ENCODE results near the gene BUB3. TPM values are rescaled to one million over a fixed set of nuclear protein-coding genes. Genes with fewer than 3 reads are reported as not detected.
"Not testable (repeated sequence)": the region's sequence is repeated elsewhere in the genome, so short reads cannot be mapped to it uniquely, and the experiment has no call there.

The BUB3 gene
- total RNA-seq, 2 donors from 2014 or later, result 45.3 to 48.1 TPM

DNA sequence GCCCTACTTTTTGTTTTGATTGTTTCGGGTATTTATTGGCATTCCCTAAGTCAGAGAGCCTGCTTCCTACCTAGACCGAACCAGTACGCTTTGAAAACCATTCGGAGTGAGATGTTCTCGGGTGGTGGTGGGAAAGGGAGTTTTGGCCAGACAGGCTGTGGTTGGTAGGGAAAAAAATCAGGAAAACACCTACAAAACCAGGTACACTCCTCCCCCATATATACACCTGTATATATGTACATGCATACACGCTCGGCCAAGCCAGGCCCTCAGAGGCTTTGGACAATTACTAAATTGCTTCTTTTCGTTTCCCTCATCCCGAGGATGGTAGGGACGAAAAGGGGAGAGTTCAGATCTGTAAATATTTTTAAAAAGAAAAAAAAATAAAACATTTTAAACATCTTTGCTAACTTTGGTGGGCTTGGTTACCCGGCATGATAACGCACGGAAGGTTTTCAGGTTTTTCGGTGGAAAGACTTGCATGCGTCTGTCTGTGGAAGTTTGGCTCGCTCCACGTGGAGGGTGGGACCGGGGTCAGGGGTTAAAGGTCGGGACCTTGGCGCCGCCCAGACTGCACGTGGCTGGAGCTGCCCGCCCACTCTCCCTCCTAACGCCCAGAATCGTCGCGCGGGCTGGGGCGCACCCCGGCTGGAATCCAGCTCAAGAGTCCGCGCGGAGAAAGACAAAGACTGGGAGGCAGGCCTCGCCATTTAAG lies 3.8 kb upstream of the BUB3 start:
- intact Hi-C loops (cut with DNase I), result no loop called here
- DNase-seq (ENCODE audit: low spot score), result no peak

DNA sequence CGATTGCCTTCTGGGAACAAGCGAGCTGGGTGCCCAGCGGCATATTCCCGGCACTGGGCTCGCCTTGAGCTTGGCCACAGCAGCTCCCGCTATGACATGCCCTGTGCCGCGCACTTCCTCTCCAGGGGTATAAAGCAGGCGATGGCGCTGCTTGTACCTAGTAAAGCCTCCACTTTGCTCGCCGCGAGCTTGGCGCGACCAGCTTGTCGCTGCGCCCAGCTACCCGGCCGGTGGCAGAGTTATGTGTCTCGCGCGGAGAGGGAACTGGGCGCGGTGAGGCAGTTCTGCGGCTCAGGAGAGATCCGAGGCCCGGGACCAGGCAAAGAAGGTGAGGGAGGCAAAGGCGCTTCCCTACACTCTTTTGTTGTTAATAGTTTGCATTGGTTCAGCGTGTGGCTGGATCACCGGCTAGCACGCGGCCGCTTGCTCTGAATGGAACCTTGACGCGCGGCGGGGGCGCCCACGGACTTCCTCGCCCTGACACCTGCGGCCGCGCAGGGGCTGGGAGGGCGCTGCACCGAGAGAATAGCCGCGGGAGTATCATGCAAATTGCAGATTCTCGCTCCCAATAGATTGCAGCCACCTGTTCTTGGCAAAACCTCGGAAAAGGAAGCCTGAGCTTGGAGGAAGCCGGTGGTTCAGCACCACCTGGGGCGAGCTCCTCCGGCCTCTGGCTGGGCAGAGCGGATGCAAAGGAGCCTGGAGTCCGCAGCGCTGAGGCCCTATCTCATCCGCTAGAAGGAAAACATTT lies 3.0 kb upstream of the BUB3 start:
- intact Hi-C loops (cut with DNase I), result no loop called here
- DNase-seq (ENCODE audit: low spot score), result no peak

DNA sequence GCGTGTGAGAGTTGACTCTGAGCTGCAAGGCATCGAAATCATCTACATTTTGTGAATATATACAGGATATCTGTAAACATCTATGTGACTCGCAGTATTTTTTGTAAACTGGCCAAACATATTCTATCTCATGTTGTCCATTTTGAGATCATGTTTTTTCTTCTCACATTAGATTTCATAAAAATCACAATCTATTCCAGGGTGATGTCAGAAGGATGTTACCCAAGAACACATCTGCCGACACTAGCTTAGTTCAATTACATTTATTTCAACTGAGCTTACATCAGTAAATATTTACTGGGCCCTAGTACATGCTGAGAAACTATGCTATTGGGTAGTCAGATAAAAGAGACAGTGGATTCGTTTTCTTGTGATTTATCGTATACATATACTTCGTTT lies 2.5 kb upstream of the BUB3 start:
- no peak for DNase-seq (ENCODE audit: low spot score)
- intact Hi-C loops (cut with DNase I), result no loop called here

DNA sequence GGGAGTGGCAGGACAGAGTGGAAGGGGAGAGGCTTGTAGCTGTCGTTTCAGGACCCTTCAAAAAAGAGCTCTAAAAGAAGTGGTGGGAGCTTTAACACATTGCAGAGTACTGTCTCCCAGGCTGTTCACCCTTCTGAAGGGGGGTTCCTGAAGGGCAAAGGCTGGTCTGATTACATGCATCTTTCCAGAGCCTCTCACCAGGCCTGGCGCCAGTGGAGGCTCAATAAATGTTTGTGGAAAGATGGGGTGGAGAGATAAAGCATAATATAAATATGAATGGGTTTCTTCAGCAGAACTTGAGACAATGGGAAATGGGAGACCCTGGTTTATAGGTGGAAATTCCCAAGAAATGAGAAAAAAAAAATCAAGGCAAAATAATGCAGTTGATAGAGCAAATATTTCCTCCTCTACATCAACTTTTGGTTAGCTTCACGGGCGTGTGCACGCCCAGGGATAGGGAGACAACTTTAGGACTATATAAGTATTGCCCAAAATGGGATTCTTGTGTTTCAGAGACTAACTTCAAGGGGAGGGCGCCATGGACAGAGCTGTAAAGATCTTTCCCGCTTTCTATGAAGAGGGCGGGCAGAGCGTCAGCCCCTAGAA lies 613 bp upstream of the BUB3 start:
- no peak for DNase-seq (ENCODE audit: low spot score)
- intact Hi-C loops (cut with DNase I), result no loop called here

DNA sequence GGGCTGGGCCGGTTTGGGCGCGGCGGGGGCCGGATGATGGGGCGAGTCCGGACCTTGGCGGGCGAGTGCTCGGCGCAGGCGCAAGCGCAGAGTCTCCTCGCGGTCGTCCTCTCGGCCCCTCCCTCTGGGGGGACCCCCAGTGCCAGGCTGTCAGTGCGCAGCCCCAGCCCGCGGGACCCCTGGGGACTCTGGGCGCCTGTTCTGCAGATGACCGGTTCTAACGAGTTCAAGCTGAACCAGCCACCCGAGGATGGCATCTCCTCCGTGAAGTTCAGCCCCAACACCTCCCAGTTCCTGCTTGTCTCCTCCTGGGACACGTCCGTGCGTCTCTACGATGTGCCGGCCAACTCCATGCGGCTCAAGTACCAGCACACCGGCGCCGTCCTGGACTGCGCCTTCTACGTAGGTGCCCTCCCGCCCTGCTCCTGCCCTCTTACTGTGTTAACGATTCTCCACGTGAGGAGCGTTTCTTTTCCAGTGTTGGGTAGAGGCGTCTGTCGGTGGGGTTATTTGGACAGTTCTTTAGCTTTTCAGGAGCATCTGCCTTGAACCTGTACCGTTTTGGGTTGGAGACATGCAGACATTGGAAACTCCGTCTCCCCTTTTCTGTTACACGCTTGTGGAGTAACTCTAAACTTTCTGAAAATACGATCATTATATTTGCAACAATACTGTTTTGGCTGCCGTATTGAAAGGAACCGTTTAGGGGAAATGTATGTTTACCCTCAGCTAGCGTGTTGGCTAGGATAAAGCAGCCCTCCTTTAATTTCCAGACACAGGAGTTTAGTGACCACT lies 706 bp downstream of the BUB3 start:
- intact Hi-C loops (cut with DNase I), result no loop called here
- no peak for DNase-seq (ENCODE audit: low spot score)

DNA sequence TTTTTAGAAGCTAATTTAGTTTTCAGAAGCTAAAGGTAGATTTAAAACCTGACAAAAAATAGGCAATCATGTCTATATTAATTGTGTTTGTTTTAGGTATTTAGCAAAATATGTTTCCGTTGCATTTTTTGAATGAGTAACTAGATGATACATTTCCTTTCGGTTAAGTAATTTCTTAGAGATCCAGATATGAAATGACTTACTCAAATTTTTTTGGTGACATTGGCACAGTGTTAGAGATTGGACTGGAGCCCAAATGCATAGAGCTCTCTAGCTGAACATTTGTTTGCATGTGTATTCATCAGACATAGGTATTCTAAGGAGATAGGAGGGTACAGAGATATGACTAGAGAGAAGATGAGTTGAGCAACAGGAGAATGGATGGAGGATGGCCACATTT lies 1.9 kb downstream of the BUB3 start:
- no peak for DNase-seq (ENCODE audit: low spot score)
- intact Hi-C loops (cut with DNase I), result no loop called here

DNA sequence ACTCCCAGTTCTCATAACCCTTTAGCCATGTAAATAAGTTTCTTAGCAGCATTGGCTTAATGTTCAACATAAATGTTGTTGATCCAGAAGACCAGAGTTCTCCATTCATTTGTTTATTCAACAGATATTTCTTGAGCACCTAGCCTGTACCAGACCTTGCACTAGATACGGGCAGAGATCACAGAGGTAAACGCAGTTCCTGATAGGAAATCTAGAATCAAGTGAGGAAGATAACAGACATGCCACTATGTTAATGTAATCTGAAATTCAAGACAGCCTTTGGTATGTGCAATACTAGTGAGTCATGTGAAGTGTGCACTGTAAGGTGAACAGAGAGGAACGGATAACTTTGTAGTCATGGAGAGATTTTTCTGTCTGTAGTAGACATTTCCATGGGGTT lies 3.0 kb downstream of the BUB3 start:
- intact Hi-C loops (cut with DNase I), result no loop called here

DNA sequence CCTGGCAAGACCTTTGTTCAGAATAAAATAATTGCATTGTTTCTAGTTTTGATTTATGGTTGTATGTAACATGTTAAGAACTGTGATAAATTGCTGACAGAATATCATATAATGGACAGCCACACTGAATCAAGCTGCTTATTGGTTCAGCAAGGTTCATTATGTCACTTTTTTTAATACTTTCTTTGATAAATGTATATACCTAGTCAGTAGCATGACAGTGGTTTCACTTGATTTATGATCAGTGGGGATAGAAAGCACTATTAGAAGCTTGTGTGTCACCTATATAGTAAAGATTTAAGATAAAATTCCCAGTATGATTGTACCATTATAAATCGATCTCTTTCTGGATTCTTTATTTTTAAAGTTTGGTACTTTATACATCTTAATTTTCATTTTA lies 4.5 kb downstream of the BUB3 start:
- intact Hi-C loops (cut with DNase I), result no loop called here
- DNase-seq (ENCODE audit: low spot score), result no peak

More for the DNA sequence above, 3.0 kb downstream of the BUB3 start:
- no peak for DNase-seq (ENCODE audit: low spot score)

DNA sequence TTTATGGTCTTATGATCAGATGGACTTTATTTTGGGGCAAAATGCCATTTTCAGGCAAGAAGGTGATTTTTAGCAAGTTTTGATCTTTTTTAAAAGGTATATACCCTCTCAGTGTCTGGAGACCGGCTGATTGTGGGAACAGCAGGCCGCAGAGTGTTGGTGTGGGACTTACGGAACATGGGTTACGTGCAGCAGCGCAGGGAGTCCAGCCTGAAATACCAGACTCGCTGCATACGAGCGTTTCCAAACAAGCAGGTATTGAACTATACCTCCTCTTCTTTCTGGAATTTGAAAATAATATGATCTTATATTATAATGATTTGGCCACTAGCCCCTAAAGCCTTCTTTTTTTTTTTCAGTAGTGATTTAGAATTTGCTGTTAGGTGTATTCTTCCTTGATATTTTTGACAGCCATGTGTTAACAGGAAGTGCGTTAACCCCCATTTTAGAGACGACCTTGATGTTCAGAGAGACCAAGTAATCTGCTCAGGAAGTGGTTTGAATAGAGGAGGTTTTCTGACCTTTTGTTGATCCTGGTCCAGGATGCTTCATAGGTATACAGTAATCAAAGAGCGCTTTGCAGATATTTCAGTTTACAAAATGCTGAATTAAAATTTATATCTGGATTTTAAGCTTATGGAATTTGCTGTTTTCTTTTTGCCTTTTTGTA lies 6.2 kb downstream of the BUB3 start:
- no peak for DNase-seq (ENCODE audit: low spot score)
- intact Hi-C loops (cut with DNase I), result no loop called here

DNA sequence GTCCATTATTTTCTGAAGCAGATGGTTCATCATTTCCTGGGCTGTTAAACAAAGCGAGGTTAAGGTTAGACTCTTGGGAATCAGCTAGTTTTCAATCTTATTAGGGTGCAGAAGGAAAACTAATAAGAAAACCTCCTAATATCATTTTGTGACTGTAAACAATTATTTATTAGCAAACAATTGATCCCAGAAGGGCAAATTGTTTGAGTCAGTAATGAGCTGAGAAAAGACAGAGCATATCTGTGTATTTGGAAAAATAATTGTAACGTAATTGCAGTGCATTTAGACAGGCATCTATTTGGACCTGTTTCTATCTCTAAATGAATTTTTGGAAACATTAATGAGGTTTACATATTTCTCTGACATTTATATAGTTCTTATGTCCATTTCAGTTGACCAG lies 10.1 kb downstream of the BUB3 start:
- no peak for DNase-seq (ENCODE audit: low spot score)
- intact Hi-C loops (cut with DNase I), result no loop called here

DNA sequence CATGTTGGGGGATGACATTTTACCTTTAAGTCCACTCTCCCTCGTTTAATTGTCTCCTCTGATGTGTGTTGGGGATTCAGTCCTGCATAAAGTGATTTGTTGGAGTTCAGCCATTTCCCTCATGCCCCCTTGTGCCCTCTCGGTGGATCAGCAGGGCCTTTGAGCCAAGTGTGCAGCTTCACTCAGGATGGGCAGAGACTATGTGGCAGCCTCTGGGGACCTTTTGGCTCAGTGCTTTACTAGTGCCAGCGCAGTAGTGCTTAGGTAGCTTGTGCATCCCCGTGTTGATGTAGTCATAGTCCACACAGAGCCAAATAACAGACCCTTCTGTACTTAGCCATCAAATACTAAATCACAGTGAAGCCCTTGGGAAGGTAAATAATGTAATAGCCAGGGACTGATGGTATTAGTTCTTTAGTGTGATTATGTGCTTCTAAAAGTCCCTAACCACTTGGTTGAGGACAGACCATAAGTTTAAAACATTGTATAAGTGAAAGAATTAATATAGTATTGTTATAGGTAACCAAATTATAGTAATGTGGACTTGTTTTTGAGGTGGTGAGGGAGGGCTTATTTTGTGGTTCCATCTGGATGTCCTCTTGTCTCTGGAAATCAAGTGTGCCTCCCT lies 11.4 kb downstream of the BUB3 start:
- DNase-seq (ENCODE audit: low spot score), result no peak
- intact Hi-C loops (cut with DNase I), result no loop called here

DNA sequence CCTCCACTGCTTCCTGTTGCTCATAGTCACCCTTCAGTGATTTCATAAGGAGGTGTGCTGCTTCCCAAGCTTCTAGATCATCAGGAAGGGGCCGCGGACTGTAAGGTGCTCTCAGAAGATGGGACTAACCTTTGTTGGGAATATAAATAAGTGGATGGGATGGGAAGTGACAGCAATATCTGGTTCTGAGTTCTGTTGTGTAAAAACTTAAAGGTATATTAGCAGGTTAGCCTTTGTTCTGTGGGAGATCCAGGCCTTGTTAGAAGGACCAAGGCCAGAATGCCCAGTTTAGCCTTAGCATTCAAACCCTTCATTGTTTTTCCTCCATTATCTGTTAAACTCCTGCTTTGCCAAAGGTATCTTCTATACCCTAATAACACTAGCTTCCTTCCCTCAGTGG lies 12.4 kb downstream of the BUB3 start:
- intact Hi-C loops (cut with DNase I), result no loop called here
- no peak for DNase-seq (ENCODE audit: low spot score)

DNA sequence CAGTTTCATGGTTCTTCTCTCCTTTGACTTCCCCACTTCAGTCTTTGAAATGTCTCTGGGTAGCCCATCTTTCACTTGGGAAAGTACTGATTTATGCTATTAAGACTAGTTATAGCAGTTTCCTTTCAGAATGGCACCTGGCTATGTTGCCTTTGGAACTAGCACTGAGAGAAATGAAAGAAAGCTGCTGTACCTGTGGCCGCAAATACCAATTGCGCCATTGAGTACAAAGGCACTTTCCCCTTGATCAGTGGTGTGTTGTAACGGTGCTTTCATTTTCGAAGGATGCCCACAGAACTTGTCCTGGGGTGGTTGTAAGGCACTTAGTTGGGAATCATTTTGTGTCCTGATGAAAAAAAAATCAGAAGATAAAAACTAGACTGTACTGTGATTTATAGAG lies 16.8 kb downstream of the BUB3 start:
- no peak for DNase-seq (ENCODE audit: low spot score)
- intact Hi-C loops (cut with DNase I), result no loop called here

DNA sequence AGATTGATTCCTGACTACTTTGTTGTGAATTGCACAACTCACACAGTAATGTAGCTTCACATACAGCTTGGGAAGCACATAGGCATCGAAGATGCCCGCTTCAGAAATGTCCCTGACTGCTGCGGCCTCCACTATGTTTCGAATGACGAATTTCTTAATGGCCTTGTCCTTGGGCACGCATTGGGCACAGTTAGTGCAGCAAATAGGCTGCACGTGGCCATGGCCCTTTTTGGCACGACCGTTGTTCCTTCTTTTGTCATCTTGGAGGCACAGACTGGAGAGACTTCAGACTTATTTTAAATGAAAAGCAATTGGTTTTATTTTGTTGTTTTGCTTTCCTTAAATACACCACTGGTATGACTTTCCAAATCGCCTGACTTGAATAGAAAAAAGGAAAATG lies 17.4 kb downstream of the BUB3 start:
- DNase-seq (ENCODE audit: low spot score); intact Hi-C loops (cut with DNase I): not testable (repeated sequence)

DNA sequence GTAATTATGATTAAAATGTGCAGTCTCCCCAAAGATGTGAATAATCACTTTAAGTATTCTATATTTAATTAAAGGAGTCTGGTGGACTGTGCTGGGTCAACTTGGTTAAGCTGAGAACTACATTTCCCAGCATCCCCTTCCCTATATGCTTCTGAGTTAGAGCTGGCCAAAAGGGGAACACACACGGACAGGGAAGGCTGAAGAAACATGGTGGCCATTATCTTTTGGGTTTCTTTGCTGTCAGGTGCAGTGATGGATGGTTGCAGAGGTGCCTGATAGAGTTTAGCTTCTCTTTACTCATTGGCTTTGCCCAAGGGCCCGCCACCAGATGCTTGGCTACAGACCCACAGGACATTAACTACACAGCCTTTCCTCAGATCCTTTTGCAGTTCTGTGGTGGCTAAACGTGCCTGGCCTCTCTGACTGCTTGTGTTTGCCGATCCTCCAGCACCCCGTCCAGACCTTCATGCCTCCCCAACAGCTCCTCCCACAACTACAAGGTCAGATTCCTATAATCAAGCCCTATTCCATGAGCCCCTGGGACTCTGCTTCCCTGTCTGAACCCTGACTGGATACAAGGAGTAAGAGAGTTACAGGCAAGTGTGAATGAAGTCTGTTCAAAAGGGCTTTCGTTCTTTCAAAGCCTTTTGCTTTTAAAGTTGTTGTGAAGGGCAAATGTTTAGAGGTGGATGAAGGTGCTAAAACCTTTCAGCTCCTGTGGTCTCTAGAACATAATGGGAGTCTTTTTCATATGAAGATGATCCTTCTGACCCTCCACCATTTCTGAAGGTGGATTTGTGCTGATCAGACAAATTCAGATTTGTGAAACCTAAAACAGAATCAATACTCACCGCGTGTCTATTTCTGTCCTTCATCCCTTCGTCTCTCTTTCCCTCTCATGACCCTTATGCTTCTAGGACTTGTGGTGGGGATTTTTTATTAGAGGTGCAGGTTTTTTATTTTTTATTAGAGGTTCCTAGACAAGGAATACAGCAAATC lies 21.5 kb downstream of the BUB3 start:
- intact Hi-C loops (cut with DNase I), result no loop called here
- no peak for DNase-seq (ENCODE audit: low spot score)

DNA sequence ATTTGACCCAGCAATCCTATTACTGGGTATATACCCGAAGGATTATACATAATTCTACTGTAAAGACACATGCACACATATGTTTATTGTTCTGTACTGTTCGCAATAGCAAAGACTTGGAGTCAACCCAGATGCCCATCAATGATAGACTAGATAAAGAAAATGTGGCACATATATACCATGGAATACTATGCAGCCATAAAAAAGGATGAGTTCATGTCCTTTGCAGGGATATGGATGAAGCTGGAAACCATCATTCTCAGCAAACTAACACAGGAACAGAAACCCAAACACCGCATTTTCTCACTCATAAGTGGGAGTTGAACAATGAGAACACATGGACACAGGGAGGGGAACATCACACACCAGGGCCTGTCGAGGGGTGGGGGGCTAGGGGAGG lies 24.2 kb downstream of the BUB3 start:
- DNase-seq (ENCODE audit: low spot score); intact Hi-C loops (cut with DNase I): not testable (repeated sequence)

DNA sequence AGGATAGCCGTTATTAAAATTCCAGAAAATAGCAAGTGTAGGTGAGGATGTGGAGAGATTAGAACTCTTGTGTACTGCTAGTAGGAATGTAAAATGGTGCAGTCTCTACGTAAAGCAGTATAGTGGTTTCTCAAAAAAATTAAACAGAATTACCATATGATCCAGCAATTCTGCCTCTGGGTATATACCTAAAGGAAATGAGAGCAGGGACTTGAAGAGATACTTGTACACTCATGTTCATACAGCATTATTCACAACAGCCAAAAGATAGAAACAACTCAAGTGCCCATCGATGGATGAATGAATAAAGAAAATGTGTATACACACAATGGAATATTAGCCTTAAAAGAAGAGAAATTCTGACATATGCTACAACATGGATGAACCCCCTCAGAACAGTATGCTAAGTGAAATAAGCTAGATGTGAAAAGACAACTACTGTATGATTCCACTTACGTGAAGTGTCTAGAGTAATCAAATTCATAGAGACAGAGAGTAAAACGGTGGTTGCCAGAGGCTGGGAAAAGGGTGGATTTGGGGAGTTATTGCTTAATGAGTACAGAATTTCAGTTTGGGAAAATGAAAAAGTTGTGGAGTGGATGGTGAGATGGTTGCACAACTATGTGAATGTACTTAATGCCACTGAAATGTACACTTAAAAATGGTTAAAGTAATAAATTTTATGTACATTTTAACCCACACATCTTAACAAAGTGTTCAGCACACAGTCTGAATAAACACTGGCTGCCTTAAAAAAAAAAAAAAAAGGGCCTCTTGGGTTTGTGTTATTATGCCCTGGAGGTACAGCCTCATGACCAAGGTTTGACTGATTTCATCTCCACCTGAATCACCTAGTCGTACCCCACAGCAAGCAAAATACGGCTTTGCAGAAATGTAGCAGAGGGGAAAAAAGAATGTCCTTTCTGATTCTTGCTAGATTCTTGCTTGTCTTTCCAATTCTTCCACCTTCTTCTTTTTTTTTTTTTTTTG lies 26.2 kb downstream of the BUB3 start:
- no peak for DNase-seq (ENCODE audit: low spot score)
- intact Hi-C loops (cut with DNase I), result no loop called here
